Measurements from ENCODE around the gene WDFY2.

DNA sequence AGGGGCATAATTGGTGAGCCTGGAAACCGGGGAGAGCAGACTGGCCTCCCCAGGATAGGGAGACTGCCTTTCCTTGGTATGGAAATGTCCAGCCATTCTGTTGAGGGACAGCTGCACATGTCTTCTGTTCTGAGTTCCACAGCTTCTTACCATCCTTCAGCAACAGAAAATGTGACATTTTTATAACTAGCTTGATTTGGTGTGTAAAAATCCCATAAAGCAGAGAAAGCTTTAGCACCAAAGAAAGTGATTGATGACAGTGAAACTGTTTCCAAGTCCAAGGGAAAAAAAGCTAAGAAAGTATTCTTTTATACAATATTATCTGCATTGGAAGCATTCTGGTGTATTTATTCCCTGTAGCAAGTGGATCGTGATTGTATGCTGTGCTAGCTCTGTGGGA, 157.8 kb downstream of the WDFY2 start:
- TF ChIP-seq, protein P1, sequence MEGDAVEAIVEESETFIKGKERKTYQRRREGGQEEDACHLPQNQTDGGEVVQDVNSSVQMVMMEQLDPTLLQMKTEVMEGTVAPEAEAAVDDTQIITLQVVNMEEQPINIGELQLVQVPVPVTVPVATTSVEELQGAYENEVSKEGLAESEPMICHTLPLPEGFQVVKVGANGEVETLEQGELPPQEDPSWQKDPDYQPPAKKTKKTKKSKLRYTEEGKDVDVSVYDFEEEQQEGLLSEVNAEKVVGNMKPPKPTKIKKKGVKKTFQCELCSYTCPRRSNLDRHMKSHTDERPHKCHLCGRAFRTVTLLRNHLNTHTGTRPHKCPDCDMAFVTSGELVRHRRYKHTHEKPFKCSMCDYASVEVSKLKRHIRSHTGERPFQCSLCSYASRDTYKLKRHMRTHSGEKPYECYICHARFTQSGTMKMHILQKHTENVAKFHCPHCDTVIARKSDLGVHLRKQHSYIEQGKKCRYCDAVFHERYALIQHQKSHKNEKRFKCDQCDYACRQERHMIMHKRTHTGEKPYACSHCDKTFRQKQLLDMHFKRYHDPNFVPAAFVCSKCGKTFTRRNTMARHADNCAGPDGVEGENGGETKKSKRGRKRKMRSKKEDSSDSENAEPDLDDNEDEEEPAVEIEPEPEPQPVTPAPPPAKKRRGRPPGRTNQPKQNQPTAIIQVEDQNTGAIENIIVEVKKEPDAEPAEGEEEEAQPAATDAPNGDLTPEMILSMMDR (conservative IDR thresholded peaks at IDR 0.05) = no peak
- TF ChIP-seq EZH2 (IDR thresholded peaks at IDR 0.05; ENCODE audit: low read depth) = no peak

All from PC-9 (cell line).